Measurements from ENCODE around the gene COL9A1. TPM values are rescaled to one million over a fixed set of nuclear protein-coding genes. Genes with fewer than 3 reads are reported as not detected.

The COL9A1 gene
- total RNA-seq, 1 experiment from 2014 or later = not detected

DNA sequence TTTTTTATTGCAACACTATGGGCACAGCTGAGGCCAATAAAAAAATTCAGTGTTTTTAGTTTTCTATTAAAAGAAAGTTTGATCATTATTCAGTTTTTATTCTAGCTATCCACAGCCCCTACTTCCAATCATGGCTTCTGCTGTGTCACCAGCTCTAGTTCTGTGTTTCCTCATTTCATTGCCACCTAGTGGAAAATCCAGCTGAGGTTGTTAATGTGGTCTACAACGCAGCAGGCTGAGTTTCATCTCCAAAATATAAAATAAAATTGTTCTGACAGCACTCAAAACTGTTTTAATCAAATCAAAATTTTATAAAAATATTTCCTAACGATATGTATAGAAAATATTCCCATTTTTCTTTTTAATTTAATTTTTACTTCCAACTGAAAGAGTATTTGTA, 13.6 kb downstream of the COL9A1 start:
- no peak for DNase-seq (ENCODE audit: low read depth, low spot score)
- RAD21 ChIA-PET (ENCODE audit: low non-redundant PET in 1 of 2, low total read pairs in 2 of 2, uncharacterized antibody in 2 of 2, unreplicated experiment in 2 of 2) = no interaction called here
- peaks cover 82% of the 10 kb centered on the region for H3K27me3 ChIP-seq (ENCODE audit: insufficient read depth, low read length)

GRCh38 chr6:70286905-70287304, 16.0 kb downstream of the COL9A1 start:
- Histone ChIP-seq H3K9me3 (ENCODE audit: control insufficient read depth in 1 of 2, insufficient read depth in 1 of 2, low read depth in 1 of 2, low read length in 2 of 2) (no peaks in the 10 kb centered on the region), H3K79me2 (ENCODE audit: insufficient read depth, low read length) (no peaks in the 10 kb centered on the region), H3K36me3 (ENCODE audit: control insufficient read depth in 1 of 2, insufficient read depth in 2 of 2, low read length in 2 of 2) (no peaks in the 10 kb centered on the region; a peak in 1 of 4 replicates), H3K27me3 (ENCODE audit: insufficient read depth, low read length) (peaks cover 67% of the 10 kb centered on the region), H3K27ac (ENCODE audit: low read depth, low read length) (no peak overlapping the region), H4K20me1 (ENCODE audit: insufficient read depth) (no peaks in the 10 kb centered on the region), H2AFZ (ENCODE audit: low read depth, low read length, poor library complexity, severe bottlenecking) (no peak overlapping the region), H3K4me3 (replicated peaks in 1 of 2; ENCODE audit: low read depth in 1 of 2, low read length in 2 of 2) (no peak overlapping the region), H3K9me2 (ENCODE audit: insufficient read depth) (no peaks in the 10 kb centered on the region), H3K4me1 (ENCODE audit: control insufficient read depth in 1 of 2, insufficient read depth in 2 of 2, low read length in 2 of 2) (no peaks in the 10 kb centered on the region), H3K9ac (ENCODE audit: low read length) (no peak overlapping the region), H3K4me2 (ENCODE audit: low read length) (no peak overlapping the region)
- BruUV-seq (replicated peaks) = no TSS peak
- ATAC-seq (no peak), DNase-seq (ENCODE audit: low read depth, low spot score) (no peak)
- intact Hi-C loops (cut with micrococcal nuclease) = no loop called here
- ChIA-PET RAD21 (ENCODE audit: low non-redundant PET in 1 of 2, low total read pairs in 2 of 2, uncharacterized antibody in 2 of 2, unreplicated experiment in 2 of 2) (no interaction called here), POLR2A (no interaction called here), CTCF (no interaction called here)
- TF ChIP-seq ZFX (IDR thresholded peaks at IDR 0.05) (no peak), ZNF274 (IDR thresholded peaks at IDR 0.05; ENCODE audit: low read depth, low read length) (no peak), FOSL1 (IDR thresholded peaks at IDR 0.05; ENCODE audit: low read depth) (no peak), EZH2phosphoT487 (IDR thresholded peaks at IDR 0.05; ENCODE audit: borderline replicate concordance) (no peak), TCF7L2 (IDR thresholded peaks at IDR 0.05; ENCODE audit: borderline replicate concordance, extremely low read depth, insufficient read depth, insufficient read length) (no peak), SIN3A (IDR thresholded peaks at IDR 0.05; ENCODE audit: low read depth) (no peak), REST (IDR thresholded peaks at IDR 0.05; ENCODE audit: low read depth) (no peak), ATF3 (IDR thresholded peaks at IDR 0.05) (no peak), POLR2A (IDR thresholded peaks at IDR 0.05; ENCODE audit: borderline replicate concordance, extremely low read depth, insufficient read depth, insufficient read length) (no peak), SP1 (IDR thresholded peaks at IDR 0.05; ENCODE audit: low read depth) (no peak), CBX3 (IDR thresholded peaks at IDR 0.05; ENCODE audit: low read depth) (no peak), MAX (IDR thresholded peaks at IDR 0.05) (no peak), POLR2AphosphoS5 (IDR thresholded peaks at IDR 0.05; ENCODE audit: low read depth, low read length) (no peak)
- TF ChIP-seq, protein P1, sequence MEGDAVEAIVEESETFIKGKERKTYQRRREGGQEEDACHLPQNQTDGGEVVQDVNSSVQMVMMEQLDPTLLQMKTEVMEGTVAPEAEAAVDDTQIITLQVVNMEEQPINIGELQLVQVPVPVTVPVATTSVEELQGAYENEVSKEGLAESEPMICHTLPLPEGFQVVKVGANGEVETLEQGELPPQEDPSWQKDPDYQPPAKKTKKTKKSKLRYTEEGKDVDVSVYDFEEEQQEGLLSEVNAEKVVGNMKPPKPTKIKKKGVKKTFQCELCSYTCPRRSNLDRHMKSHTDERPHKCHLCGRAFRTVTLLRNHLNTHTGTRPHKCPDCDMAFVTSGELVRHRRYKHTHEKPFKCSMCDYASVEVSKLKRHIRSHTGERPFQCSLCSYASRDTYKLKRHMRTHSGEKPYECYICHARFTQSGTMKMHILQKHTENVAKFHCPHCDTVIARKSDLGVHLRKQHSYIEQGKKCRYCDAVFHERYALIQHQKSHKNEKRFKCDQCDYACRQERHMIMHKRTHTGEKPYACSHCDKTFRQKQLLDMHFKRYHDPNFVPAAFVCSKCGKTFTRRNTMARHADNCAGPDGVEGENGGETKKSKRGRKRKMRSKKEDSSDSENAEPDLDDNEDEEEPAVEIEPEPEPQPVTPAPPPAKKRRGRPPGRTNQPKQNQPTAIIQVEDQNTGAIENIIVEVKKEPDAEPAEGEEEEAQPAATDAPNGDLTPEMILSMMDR (IDR thresholded peaks at IDR 0.05 in 2 of 3, conservative IDR thresholded peaks at IDR 0.05 in 1 of 3; ENCODE audit: borderline replicate concordance in 1 of 3, insufficient read depth in 1 of 3, low read depth in 2 of 3, low read length in 2 of 3) = no peak

More for the DNA sequence above, 13.6 kb downstream of the COL9A1 start:
- H3K79me2 ChIP-seq (ENCODE audit: insufficient read depth, low read length) = no peaks in the 10 kb centered on the region
- H3K4me2 ChIP-seq (ENCODE audit: low read length) = no peak overlapping the region
- no peaks in the 10 kb centered on the region for H4K20me1 ChIP-seq (ENCODE audit: insufficient read depth)
- H3K9me3 ChIP-seq (ENCODE audit: control insufficient read depth in 1 of 2, insufficient read depth in 1 of 2, low read depth in 1 of 2, low read length in 2 of 2) = no peaks in the 10 kb centered on the region
- BruUV-seq (replicated peaks) = no TSS peak
- no peak overlapping the region for H2AFZ ChIP-seq (ENCODE audit: low read depth, low read length, poor library complexity, severe bottlenecking)
- H3K27ac ChIP-seq (ENCODE audit: low read depth, low read length) = no peak overlapping the region
- no peak for ATAC-seq
- no peaks in the 10 kb centered on the region for H3K4me1 ChIP-seq (ENCODE audit: control insufficient read depth in 1 of 2, insufficient read depth in 2 of 2, low read length in 2 of 2)
- no peak overlapping the region for H3K4me3 ChIP-seq (replicated peaks in 1 of 2; ENCODE audit: low read depth in 1 of 2, low read length in 2 of 2)
- H3K9ac ChIP-seq (ENCODE audit: low read length) = no peak overlapping the region
- ChIA-PET CTCF (interaction anchor here (1.4 to 2.2 kb wide), 3 partner anchors 20 to 68 kb away, joined by 3 to 13 read pairs (median 13); no protein-coding TSS in a partner anchor), POLR2A (no interaction called here)
- TF ChIP-seq MAX (IDR thresholded peaks at IDR 0.05) = no peak
- TF ChIP-seq RAD21 (IDR thresholded peaks at IDR 0.05; ENCODE audit: low read depth) = 0 out of 2 replicates have a peak, but pooled peaks have one; percentile 9
- intact Hi-C loops (cut with micrococcal nuclease) = no loop called here
- H3K9me2 ChIP-seq (ENCODE audit: insufficient read depth) = no peaks in the 10 kb centered on the region
- H3K36me3 ChIP-seq (ENCODE audit: control insufficient read depth in 1 of 2, insufficient read depth in 2 of 2, low read length in 2 of 2) = no peaks in the 10 kb centered on the region; a peak in 1 of 4 replicates

Measured in HCT116 (cell line).